Pancreas (tissue), 10 donors: ENCODE measurements around the gene CARS2. TPM values are rescaled to one million over a fixed set of nuclear protein-coding genes. Genes with fewer than 3 reads are reported as not detected.

ENCODE experiments used
- ATAC-seq, 4 donors: fragments of 200-7000 bp; cut with Tn5 transposase; one replicate each; pipeline versions ENCODE4 v1.8.0 to v1.9.1; 2020; ENCODE audit warnings: mild to moderate bottlenecking in 4 of 4, moderate library complexity in 4 of 4
- DNase-seq, 6 donors: peaks; one replicate each; pipeline ENCODE4 v3.0.0-alpha.2; 2020
- FAIRE-seq: peaks from 2 replicates; lab custom pipeline; 2012; peaks lifted over from hg19 to GRCh38; lab: Jason Lieb, UNC
- H3K27ac ChIP-seq, 4 donors: fragments of 200-600 bp; sonication (generic); 1 replicate in 3 of 4; 2 replicates in 1 of 4; pipeline versions ENCODE4 v1.5.0 to v1.8.0; 2020
- H3K27me3 ChIP-seq, 4 donors: fragments of 200-600 bp; one replicate each; pipeline ENCODE4 v1.8.0; 2021
- H3K36me3 ChIP-seq, 3 donors: fragments of 200-600 bp; sonication (generic) in 1 of 3; one replicate each; pipeline versions ENCODE4 v1.5.0 to v1.8.0; 2020 to 2021
- H3K4me1 ChIP-seq, 3 donors: fragments of 200-600 bp; one replicate each; pipeline ENCODE4 v1.8.0; 2021
- H3K4me3 ChIP-seq, 4 donors: fragments of 200-600 bp; sonication (generic) in 2 of 4; one replicate each; pipeline versions ENCODE4 v1.5.0 to v1.8.0; 2020 to 2021
- H3K9me3 ChIP-seq, 4 donors: fragments of 200-600 bp; one replicate each; pipeline ENCODE4 v1.8.0; 2021
- CTCF ChIP-seq, 4 donors: fragments of 200-600 bp; sonication (generic) in 3 of 4; IDR thresholded peaks; one replicate each; pipeline versions ENCODE4 v1.5.0 to v1.8.0; 2021; ENCODE audit warnings: antibody characterized with exemption in 4 of 4
- WGBS, 2 donors: extraction: QIAGEN DNeasy Blood & Tissue Kit; methylation state at CpG; one replicate each; pipeline ENCODE4 v1.1.7; 2013; 5-methylcytosine and 5-hydroxymethylcytosine counted together
- intact Hi-C, 3 donors: fragments of 100-400 bp; cut with DNase I; formaldehyde crosslinking; loops; one replicate each; pipeline versions ENCODE4 v1.11.1 to v1.14.2; 2022
- polyA plus RNA-seq, 2 donors: library from polyadenylated mRNA; stranded (reverse); fragments of 200-250 nt; gene quantifications; one replicate each; pipeline ENCODE4 v1.2.3, GENCODE V29; 2013
- total RNA-seq, 6 donors: library from RNA; stranded (reverse); fragmentation: NEBNext Ultra II Directional in 4 of 6; extraction: Animal tissue kit (Norgen Biotek cat#: 25700) in 4 of 6; gene quantifications; one replicate each; pipeline versions ENCODE4 v1.2.1 to v1.2.4, GENCODE V29; 2021 to 2023
- donor health status: healthy with polysubstance abuse.
- donor health status: DM: no; HTN: no; CAD: no; lungs with moderate emphysema.
- donor health status: DM: no; HTN: no; CAD: no.
- donor health status: control.
- donor health status: control.
- donor health status: Bipolar disorder and iron deficiency.
- donor health status: DM: yes; HTN: yes; CAD: no.
- donor health status: DM: no; HTN: no; CAD: no.
- donor health status: DM: no; HTN: no; CAD: no.
- donor health status: DM: yes; HTN: yes; CAD: no.

Gene CARS2
- total and polyA plus RNA-seq, 8 donors, result 18.2 to 98.7 (median 23.7) TPM

- Histone ChIP-seq H3K27ac (no peak overlapping the region), H3K4me1 (peaks cover 4 to 7% (median 5%) of the 10 kb centered on the region in 3 donors), H3K9me3 (no peaks in the 10 kb centered on the region), H3K27me3 (no peaks in the 10 kb centered on the region), H3K4me3 (no peak overlapping the region), H3K36me3 (no peaks in the 10 kb centered on the region)
- ATAC-seq (no peak), DNase-seq (no peak), FAIRE-seq (no peak)
- intact Hi-C loops, result no loop called here
- 52 to 58% methylated on average over 5 of the region's 5 CpGs for WGBS, 2 donors
- no peak for TF ChIP-seq CTCF (IDR thresholded peaks at IDR 0.05)
These were observed 17.1 kb upstream of the CARS2 start for GRCh38 chr13:110722971-110723370.

- 98% methylated on average over 61 of the region's 61 CpGs for WGBS, 2 donors
- H3K27ac ChIP-seq, result no peak overlapping the region
- H3K4me3 ChIP-seq, result no peak overlapping the region
- DNase-seq (peak in 2 of 6 donors; percentile 61 to 73), ATAC-seq (no peak), FAIRE-seq (no peak)
- no peaks in the 10 kb centered on the region for H3K9me3 ChIP-seq
- no peaks in the 10 kb centered on the region for H3K36me3 ChIP-seq
- no peak for TF ChIP-seq CTCF (IDR thresholded peaks at IDR 0.05)
- intact Hi-C loops, result no loop called here
- no peaks in the 10 kb centered on the region for H3K27me3 ChIP-seq
- H3K4me1 ChIP-seq, result peaks cover 14 to 18% (median 15%) of the 10 kb centered on the region in 3 donors
These were observed 13.3 kb upstream of the CARS2 start for GRCh38 chr13:110719036-110719710.

GRCh38 chr13:110716247-110716515 is 10.3 kb upstream of the CARS2 start:
- Histone ChIP-seq H3K27ac (peak overlapping the region; percentile 92 to 96 (median 96)), H3K36me3 (no peaks in the 10 kb centered on the region), H3K27me3 (no peaks in the 10 kb centered on the region), H3K9me3 (no peaks in the 10 kb centered on the region), H3K4me3 (peak overlapping the region; percentile 85 to 97 (median 91)), H3K4me1 (peaks cover 18 to 21% (median 21%) of the 10 kb centered on the region in 3 donors)
- DNase-seq (peak in 2 of 6 donors; percentile 49 to 71), ATAC-seq (no peak), FAIRE-seq (no peak)
- TF ChIP-seq CTCF (IDR thresholded peaks at IDR 0.05), result no peak
- 0 to 1% methylated on average over 12 of the region's 12 CpGs for WGBS, 2 donors
- intact Hi-C loops, result no loop called here

GRCh38 chr13:110715395-110716246 is 9.7 kb upstream of the CARS2 start:
- H3K9me3 ChIP-seq, result no peaks in the 10 kb centered on the region
- WGBS, 2 donors, result 0 to 1% methylated on average over 74 of the region's 74 CpGs
- no peak for TF ChIP-seq CTCF (IDR thresholded peaks at IDR 0.05)
- FAIRE-seq (peak; percentile 99), ATAC-seq (peak; percentile 64 to 76 (median 68)), DNase-seq (peak; percentile 96 to 99 (median 98))
- H3K4me3 ChIP-seq, result peak overlapping the region; percentile 85 to 97 (median 92)
- intact Hi-C loops, result no loop called here
- H3K36me3 ChIP-seq, result no peaks in the 10 kb centered on the region
- no peaks in the 10 kb centered on the region for H3K27me3 ChIP-seq
- peak overlapping the region; percentile 92 to 100 (median 99) for H3K27ac ChIP-seq
- peaks cover 18 to 25% (median 21%) of the 10 kb centered on the region in 3 donors for H3K4me1 ChIP-seq
